Endothelial cell of umbilical vein (primary cell): ENCODE measurements around the gene ST6GAL1.

Experiments used
- CTCF ChIP-seq, 2 donors: IDR thresholded peaks; 1 replicate in 1 of 2; 2 replicates in 1 of 2; pipeline ENCODE4 v1.5.1; 2011; ENCODE audit warnings: low read length in 2 of 2, mild to moderate bottlenecking in 2 of 2, moderate library complexity in 2 of 2, control low read depth in 1 of 2, inconsistent platforms in 1 of 2, low read depth in 1 of 2; ENCODE audit not compliant: insufficient read depth in 1 of 2; ENCODE audit errors: extremely low read depth in 1 of 2
- JUN ChIP-seq: IDR thresholded peaks from 2 replicates; pipeline ENCODE4 v1.6.1; 2011; ENCODE audit warnings: borderline replicate concordance, low read depth; ENCODE audit not compliant: insufficient read length, insufficient read depth
- MAX ChIP-seq: IDR thresholded peaks from 2 replicates; pipeline ENCODE4 v1.6.1; 2011; ENCODE audit not compliant: insufficient read depth, insufficient read length

- TF ChIP-seq MAX: no peak
- no peak for TF ChIP-seq CTCF (IDR thresholded peaks at IDR 0.05; ENCODE audit: extremely low read depth in 1 of 2, insufficient read depth in 1 of 2, low read depth in 1 of 2, low read length in 2 of 2)
- no peak for TF ChIP-seq JUN
Observed at GRCh38 chr3:186923241-186923640, 7.1 kb upstream of the ST6GAL1 start.
